ENCODE measurements around the gene PTPRF.

GRCh38 chr1:43671626-43672330 is 141.1 kb downstream of the PTPRF start:
- TF ChIP-seq MAX (IDR thresholded peaks at IDR 0.05) (no peak), CEBPB (IDR thresholded peaks at IDR 0.05) (no peak), YY1 (IDR thresholded peaks at IDR 0.05; ENCODE audit: low read depth) (no peak), TEAD4 (IDR thresholded peaks at IDR 0.05) (no peak)
